ENCODE data around the gene ATP2A3.

GRCh38 chr17:4009186-4009785 lies 45.0 kb upstream of the ATP2A3 start:
- TF ChIP-seq POLR2A (IDR thresholded peaks at IDR 0.05; ENCODE audit: low read depth, low read length) (no peak), EZH2 (IDR thresholded peaks at IDR 0.05; ENCODE audit: borderline replicate concordance, low read depth, low read length, severe bottlenecking) (no peak), POLR2AphosphoS5 (IDR thresholded peaks at IDR 0.05; ENCODE audit: insufficient read depth, low read depth, low read length) (no peak), CTCF (IDR thresholded peaks at IDR 0.05; ENCODE audit: extremely low read depth in 1 of 2, insufficient read depth in 1 of 2, low read depth in 1 of 2, low read length in 2 of 2) (no peak)
